ENCODE data around the gene MCF2.

MCF2 gene

DNA sequence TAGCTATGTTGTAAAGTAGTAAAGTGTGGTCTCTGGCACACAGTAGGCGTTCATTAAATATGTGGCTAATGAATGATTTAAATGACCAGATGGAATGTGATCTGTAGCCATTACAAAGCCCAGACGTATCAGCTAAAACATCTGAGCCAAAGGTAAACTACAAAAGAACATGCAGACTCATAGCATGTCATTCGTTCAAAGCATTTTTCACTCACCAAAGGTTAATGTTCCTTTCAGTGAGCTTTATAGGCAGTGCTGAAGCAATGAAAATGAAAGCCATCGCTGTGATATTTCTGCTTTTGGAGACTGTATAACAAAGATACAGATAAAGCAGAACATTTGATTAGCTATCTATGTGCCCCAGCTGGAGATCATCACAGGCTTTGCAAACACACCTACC is 126.9 kb downstream of the MCF2 start:
- DNase-seq, result no peak

DNA sequence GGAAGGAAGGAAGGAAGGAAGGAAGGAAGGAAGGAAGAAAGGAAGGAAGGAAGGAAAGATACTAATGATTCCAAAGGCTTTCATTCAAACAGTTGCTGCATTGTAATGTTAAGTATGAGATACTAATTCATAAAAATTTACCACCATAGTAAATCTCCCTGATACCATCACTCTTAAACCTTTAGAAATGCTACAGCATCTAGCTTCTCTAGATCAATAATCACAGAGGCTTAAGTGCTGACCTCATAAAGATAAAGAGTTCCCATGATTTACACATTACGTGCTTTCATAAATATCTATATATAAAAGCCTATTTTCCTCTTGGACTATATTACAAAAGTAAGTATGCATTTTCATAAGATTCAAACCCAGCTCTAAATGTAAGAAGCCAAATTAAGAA is 141.0 kb downstream of the MCF2 start:
- no peak for DNase-seq

DNA sequence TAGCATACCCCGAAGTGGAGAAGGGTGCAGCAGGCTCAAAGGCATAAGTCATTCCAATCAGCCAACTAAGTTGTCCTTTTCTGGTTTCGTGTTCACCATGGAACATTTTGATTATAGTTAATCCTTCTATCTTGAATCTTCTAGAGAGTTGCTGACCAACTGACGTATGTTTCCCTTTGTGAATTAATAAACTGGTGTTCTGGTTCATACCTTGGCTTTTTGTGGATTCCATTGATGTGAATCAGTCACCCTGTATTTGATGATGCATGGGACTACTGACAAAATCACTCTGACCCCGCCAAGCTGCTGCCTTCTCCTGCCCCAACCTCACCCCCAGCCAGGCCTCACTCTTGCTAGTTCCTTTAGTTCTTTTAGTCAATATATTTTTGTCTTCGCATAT is 144.7 kb downstream of the MCF2 start:
- DNase-seq, result no peak

DNA sequence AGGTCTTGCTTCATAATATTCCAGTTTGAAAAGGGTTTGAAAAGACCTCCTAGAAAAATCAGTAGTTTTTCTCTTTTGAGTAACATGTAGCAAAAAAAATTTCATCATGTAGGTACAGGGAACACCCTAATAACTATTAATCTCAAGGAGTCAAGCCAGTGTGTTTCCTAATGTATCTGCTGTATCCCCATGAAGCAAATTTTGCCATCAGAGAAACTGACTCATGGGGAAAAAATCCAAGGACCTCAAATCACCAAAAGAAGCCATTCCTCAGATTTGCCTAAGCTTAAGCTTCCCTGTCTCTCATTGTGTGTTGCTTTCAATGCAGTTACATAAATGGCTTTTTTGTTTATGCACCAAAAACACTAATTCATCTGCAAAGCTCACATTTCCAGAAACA is 147.7 kb downstream of the MCF2 start:
- DNase-seq, result no peak

DNA sequence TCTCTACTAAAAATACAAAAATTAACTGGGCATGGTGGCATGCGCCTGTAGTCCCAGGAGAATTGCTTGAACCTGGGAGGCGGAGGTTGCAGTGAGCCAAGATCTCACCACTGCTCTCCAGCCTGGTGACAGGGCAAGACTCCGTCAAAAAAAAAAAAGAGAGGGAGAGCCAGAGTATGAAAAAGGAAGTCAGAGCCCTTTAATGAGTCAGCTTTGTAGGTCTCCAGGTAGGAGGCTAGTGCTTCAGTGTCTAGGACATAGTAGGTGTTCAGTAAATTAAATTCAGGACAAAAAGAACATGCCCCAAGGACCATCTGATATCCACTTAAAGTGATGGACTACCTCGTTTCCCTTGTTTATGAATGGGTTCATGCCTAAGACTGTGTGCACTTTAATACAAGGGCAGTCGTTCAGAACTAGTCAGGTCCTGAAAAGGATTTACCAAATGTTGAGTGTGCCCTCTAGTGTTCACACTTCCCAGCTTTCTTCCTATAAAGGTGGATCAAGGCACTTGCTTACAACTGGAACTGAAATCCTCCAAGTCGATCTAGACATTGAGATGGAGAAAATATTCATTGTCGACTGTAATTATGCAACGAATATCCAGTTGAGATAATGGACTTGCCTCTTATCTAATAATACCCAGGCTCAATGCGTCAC is 148.5 kb downstream of the MCF2 start:
- no peak for DNase-seq

DNA sequence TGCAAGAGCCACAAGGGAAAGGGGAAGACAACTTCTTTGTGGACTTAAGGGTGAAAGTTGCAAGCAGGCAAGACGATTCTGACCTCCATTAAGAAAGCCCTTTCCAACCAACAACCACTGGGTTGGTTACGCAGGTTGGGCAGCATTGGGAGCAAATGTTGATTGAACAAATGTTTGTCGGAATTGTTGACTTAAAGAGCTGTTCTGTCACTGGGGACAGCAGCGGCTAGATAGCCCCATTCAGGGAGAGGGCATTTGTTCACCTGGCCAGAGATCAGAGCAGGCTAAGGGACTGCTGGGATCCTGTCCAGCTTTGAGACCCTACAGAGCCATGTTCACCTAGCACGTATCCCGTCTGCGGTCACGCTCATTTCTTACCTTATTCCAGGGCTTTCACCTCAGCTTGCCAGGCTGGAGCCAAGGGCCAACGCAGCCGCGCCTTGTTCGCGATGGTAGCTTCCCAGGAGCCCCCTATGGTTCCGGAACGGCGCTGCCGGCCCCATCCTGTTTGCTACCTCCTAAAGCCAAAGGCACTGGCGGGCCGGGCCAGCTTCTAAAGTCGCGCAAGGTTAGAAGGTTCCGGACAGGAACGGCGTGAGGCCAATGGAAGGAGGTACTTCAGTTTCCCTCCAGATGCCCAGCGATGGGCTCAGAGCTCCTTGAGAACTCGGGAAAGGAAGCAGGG is 152.8 kb downstream of the MCF2 start:
- DNase-seq, result no peak

DNA sequence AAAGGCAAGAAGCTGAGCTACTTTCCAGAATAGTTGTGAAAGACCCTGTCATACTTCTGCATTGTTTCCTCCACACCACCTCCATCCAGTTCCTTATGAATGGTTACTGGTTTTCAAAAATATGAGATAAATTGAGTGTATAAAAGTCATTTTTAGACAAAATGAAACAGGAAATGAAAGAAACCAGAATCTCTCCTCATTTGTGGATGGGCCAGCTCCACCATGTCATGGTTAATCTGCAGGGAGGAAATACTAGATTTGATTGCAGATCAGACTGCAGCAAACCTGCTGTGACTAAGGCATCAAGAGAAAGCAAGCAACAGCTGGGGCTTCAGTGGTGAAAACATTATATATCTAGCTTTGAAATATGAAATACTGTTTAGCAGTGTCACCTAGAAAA is 153.6 kb downstream of the MCF2 start:
- DNase-seq, result no peak

DNA sequence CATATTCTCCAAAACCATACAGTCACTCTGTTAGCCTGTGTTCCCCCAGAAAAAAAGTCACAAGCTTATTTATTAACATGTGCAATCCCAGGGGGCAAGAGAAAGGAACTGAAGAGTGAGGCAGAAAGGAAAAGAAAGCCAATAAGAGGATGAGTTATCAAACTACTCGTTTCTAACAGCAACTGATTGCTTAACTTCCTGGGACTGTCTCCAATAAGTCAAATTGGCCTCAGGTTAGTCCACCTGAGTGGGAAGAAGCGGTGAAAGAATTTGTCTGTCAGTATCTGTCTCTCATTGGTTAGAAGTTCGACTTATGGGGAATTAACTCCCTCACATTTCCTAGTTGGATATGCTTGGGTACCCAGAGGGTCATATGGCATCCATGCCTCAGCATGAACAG is 163.4 kb downstream of the MCF2 start:
- DNase-seq, result no peak

DNA sequence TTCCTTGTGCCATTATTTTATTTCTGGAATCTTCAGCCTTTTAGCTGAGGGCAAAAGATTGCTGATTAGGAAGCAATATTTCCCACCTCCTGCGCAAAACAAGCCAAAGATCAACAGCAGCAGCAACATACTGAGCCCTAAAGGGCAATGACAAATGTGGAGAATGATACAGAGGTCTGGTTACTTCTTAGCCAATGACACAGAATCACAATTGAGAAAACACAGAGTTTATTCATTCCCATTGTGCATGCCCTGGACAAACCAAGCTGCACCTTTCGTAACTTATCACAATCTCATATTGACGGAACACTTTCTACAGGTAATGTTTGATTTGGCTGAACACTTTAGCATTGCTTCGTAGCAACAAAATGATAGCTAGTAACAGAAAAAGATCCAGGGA is 164.0 kb downstream of the MCF2 start:
- DNase-seq, result no peak

DNA sequence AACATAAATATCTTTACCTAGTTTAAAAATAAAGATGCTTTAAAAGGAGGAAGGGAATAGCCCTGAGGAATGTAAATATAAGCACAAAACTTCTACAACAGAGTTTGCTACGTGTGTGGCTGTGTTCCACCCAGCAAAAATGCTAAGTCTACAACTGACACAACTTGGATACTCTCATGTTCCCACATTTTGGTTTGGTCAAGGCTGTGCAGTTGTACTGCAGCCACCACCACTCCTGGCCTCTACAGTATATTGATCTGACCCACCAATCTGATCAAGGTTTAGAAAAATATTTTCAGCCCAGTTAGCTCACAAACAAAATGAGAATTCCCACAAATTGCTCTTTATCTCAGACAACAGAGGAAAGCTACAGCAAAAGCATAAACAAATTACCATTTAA is 165.3 kb downstream of the MCF2 start:
- DNase-seq, result no peak

DNA sequence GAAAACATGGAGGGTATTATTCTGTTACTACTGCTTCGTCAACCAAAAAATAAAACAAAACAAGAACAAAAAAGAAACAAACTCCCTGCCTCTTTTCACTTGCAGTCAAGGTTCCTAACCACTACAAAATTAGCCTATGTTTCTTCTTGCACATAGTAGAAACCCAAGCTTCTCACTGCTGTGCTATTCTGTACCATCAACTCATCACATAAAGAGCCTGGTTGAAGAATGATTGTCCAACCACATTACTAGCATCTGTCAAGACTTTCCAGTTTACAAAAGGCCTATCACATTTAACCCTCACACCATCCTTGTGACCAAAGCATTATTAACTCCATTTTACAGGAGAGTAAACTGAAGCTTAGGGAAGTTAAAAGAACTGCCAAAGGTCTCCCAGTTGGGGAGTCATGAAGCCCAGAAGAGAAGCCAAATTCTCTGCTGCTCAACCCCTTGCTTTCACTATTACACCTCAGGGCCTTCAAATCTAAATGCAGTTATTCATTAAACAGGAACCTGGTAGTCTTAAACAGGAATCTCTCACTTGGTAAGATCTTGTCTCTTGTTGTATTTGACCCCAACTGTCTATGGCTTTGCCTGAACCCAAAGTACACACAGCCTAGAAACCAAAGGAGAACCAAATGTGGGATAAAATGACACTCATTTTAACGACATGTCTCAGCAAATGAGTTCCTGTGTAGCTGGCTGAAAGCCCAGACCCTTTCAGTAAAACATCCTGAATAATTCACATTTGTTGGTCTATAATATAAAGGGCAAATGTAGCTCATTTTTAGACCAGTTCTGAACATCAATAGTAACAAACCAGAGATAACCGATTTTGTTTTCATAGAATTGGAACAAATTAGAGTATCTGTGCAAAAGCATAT is 168.8 kb downstream of the MCF2 start:
- DNase-seq, result no peak

DNA sequence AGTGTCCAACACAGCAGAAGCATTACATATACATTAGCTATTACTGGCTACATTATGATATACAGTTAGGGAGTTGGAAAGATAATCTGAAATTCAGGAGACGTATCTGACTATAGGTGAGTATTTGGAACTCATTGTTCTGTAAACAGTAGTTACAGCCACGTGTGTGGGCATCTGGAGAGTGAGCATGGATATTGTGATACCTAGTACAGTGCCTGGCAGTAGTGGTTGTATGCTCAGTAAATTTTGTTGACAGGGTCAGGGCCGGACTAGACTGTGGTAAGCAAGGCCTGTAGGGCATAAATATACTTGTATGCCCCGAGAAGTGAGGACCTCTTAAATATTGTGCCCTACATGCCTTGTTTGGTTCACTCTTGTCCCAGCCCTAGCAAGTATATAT is 174.5 kb downstream of the MCF2 start:
- DNase-seq, result no peak

DNA sequence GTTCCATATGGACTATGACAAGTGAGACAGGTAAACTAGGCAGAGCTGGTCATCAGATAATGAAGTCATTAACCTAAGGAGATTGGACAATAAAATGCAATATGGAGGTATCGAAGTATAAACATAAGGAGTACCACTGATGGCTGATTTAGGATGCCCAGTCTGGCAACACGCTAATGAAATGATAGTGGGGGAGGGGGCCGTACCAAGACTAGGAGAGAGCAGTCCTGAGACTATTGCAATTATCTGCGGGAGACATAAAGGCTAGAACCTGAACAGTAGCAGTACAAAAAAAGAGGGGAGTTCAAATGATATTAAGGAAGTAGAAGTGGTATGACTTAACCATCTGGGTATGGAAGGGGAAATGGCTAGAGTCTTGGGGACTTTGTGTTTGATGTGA is 175.1 kb downstream of the MCF2 start:
- no peak for DNase-seq
